ENCODE data around the gene HOXA4.

Gene HOXA4

DNA sequence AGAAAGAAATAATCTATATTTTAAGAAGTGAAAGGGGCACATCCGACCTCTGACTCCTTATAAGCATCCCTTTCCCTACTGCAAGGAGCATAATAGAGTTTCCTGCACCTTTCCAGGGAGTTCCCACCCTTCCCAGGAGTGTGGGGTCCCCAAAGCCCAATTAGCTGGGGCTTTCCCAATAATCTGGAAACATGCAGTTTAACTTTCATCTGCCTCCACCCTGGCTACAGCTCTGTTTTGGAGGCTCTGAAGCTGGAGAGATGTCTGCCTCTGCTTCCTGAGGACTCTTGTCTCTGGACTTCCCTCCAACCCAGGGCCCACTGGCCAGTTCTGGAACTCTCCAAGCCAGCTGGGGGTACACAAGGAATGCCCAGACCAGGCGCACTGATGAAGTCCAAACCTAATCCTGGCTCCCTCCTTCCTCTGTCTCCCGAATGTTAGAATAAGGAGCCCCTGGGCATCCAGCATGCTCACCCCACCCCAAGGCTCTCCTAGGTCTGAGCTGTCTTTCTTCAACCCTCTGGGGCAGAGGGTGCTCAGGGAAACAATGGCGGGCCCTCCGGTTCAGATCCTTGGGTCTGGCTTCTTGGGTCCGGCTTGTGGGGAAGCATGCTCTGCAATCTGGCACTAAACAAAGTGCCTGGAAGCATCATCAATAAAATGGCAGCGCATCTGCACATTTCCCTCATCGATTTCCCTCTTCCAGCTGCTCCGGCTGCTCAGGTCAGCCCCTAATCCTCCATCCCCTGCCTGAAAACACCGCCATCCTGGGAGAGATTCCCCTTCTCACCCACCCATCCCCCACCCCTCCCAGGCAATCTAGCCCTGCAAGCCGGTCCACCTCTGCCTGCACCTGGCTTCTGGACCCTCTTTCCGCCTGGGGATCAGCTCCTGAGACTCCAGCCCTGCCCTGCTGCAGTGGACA lies 13.3 kb downstream of the HOXA4 start:
- no peak for DNase-seq (ENCODE audit: low read depth, low spot score)

DNA sequence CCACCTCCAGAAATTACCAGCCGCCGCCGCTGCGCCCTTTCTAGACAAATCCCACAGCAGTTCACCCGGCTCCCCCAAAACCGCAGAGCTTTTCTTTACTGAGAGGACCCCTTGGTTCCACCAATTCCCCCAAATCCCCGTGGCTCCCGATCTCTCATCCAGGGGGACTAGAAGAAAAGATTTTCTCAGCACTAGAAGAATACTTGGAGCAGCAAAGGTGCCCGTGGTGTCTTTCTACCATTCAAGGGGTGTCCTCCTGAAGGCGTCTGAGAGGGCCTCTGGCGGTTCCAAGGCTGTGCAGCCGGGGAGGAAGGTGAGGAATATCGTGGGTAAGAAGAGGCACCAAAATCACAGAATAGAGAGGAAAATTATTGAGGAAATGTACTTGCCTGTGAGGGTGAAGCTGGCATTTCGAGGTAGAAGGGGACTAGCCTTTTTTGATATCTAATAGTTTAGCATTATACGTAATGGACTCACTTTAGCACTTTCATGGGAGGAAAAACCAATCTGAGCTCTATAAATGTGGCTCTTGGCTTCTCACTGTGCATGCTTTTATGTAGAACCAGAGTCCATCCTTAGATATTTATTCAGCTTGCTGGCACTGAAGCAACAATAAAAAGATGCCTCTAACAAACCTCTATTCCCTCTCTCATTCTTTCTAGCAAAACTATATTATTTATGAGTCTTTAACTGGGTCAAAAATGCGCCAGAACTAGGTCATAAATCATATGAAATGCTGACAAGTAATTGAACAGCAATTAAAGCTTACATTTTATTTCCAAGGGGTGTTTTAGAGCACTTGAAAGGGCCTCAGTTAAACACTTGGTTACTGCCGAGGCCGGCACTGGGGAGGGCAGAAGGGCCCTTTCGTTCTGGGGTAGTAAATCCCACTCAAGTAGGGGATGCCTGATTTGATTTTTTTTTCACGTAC lies 14.3 kb downstream of the HOXA4 start:
- DNase-seq (ENCODE audit: low read depth, low spot score), result no peak

DNA sequence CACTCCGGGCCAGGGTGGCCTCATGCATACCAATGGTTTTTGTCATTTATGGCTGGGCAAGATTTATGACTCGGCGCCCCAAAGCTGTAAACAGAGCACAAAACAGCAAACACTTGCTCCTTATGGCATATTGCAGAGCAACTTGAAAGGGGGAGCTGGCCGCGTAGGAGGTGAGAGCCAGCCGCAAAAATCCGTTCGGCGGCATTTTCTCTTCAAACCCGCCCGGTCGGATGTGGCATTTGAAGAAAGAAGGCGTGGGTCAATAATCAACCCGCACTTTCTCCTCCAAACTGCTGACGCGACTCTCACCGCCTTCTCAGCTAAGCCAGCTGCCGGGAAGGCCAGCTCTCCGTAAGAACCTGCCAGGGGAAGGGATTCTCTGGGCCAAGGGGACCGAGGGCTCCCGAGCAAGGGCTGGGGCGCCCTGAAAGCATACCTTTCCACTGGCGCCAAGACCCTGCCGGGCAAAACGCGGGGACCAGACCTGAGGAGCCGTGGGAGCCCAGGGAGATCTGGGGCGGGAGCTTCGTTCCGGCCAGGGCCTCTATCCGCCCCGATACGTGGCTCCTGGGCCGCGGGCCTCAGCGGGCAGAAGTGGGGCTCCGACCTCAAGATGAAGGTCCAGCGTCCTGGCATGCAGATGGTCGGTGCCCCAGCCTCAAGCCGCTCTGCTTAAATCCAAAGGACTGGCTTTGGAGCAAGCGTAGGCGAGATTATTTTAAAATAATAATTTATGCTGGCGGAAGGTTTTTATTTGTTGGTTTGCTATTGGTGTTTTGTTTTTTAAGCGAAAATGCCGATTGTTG lies 15.1 kb downstream of the HOXA4 start:
- DNase-seq (ENCODE audit: low read depth, low spot score), result no peak

DNA sequence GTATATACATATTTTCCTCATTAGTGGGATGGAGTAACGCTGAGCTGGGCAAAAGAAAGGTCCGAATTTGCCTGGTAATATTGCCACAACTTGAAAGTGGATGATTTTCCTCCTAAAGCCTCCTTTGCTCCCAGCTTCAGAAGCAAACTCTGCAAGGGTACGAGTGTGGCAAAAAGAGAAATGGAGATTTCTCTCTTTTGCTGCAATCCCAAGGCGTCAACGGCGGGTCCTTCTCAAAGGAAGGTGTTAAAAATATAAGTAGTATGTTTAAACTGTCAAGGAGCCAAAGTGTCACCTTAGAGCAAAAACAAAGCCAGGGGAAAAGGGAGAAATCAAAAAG lies 15.7 kb downstream of the HOXA4 start:
- DNase-seq (ENCODE audit: low read depth, low spot score), result no peak

DNA sequence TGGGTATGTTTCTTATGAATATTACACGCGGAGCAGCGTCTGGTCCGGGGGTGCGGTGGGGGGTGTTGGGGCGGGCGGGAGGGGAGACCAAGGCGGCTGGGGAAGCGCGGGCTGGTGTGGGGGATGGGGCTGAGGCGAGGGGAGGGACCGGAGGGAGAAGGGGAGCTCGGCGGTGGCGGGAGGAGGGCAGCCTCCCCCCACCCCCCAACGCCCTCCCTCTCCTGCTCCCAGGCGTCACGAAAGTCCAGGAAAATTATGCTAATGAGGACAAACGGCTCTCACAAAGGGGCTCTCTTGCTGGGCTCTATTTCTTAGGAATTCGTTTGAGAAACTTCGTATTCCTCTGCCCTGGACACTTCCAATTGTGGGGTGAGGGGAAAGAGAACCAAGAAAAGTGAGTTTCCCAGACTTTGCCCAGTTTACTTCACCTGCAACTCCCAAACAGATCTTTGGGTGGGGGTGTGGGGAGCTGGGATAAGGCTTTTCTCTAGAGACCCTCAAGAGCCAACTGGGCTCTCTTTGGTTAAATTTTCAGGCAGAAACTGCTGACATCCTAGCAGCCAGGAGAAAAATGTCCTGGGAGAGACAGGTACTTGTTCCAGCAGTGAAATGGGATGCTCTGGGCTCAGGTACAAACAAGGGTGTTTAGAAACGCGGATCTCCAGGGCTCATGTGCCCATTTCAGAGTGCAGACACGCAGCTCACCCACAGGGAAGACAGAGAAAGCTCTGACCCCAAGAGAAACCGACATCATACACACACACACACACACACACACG lies 16.4 kb downstream of the HOXA4 start:
- no peak for DNase-seq (ENCODE audit: low read depth, low spot score)

DNA sequence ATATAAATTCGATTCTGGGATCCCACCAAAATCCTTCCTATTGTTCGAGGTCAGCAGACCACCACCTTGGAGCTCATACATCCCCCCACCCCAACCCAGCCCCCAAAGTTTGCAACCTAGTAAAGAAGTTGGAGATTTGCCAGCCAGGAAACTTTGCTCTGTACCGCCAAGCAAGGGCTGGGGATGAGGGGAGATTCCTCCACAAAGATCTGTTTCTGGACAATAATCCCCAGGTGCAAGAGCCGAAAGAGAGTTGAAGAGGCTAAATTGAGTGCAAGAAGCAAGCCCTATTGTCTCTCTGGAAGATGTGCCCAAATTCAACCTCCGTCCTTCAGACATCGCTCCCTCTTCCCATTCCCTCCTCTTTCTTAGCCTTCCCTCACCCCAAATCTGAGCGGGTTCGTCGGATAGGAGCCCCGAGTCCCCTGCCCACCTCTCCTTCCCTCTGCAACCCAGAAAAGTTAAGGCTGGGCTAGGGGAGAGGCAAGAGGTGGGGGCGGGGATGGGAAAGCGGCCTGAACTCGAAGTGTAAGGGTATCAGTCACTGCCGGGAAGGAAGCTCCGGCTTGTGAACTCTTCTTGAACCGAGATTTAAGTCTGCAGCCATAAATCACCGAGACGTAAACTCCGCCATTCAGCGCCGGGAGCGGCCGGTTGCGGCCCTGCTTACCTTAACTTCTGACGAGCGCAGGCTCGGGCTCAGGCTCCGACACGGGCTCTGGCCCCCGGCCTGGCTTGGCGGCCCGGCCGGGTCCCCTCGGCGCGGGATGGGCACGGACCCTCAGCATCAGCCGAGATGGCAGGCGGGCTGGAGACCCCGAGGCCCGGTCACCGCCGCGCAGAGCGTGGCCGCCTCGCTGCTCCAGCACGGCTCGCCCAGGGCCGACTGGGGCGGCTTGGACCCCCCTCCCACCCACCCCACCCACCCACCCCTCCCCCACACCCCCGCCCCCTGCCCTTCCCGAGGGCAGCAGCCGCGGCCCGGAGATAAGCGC lies 17.3 kb downstream of the HOXA4 start:
- DNase-seq (ENCODE audit: low read depth, low spot score), result no peak

DNA sequence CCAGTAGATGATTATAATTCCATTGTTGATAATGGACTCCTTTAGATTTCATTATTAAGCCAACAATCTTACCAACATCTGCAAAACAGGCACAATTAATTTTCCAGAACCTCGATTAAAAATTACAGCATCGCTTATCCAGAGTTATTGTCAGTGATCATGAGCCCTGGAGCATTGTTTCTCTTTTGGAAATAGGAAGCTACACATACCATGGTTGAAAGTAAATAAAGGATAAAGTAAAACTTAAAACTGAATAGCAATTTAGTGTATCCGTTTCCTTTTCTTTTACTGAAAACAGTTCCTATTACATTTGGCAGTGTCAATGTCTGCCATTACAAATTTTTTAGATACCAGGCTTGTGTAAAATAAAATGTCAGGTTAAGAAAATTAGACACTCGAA lies 18.2 kb downstream of the HOXA4 start:
- no peak for DNase-seq (ENCODE audit: low read depth, low spot score)

DNA sequence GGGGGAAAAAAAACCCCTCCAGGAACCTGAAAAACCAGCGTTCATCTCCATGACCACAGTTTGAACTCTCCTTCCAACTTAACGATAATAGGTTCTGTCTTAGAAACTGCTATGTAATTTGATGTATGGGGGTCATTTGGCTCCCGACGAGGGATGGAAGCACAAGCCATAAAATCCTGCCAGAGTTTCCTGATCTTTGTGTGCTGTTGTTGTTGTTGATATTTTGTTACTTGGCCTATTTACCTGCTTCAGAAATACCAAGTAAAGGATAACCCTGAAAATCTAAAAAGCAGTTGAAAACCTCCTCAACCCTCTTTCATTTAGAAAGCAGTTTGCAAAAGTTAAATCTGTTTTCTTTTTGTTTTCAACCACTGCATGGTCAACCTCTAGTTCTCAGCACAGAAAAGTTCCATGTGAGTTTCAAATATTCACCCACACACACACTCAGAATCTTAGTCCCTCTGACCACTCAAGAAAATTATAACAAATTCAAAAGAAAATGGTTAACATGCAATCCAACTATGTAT lies 18.7 kb downstream of the HOXA4 start:
- DNase-seq (ENCODE audit: low read depth, low spot score), result no peak

DNA sequence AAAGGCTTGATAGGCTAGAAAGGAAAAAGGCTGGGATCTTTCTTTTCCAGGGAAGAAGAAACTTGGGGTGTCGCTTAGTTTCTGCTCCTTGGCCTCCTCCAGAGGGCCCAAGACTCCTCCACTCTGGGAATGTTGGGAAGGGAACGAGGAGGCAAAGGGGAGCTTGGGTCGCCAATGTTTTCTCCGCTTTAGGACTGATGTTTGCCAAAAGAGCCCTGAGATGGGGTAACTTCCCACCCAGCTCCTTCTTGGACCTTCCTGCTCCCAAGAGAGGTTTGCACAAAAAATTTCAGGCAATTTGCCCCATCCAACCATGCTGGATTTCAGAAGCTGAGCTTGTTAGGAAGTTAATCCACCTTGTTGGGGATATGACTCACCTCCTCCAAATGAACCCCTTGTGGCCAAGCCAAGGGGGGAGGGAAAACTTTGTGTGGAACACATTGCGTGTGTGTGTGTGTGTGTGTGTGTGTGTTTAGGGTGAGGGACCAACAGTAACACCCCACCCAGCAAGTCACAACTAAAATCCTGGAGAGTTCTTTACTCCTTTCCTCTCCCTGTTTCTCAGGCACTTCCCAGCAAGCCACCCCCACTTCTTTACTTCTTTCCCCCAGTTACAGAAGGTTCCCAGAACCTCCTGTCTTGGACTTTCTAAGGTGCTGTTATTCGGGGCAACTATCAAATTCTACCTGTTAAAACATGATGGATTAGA lies 19.4 kb downstream of the HOXA4 start:
- no peak for DNase-seq (ENCODE audit: low read depth, low spot score)

DNA sequence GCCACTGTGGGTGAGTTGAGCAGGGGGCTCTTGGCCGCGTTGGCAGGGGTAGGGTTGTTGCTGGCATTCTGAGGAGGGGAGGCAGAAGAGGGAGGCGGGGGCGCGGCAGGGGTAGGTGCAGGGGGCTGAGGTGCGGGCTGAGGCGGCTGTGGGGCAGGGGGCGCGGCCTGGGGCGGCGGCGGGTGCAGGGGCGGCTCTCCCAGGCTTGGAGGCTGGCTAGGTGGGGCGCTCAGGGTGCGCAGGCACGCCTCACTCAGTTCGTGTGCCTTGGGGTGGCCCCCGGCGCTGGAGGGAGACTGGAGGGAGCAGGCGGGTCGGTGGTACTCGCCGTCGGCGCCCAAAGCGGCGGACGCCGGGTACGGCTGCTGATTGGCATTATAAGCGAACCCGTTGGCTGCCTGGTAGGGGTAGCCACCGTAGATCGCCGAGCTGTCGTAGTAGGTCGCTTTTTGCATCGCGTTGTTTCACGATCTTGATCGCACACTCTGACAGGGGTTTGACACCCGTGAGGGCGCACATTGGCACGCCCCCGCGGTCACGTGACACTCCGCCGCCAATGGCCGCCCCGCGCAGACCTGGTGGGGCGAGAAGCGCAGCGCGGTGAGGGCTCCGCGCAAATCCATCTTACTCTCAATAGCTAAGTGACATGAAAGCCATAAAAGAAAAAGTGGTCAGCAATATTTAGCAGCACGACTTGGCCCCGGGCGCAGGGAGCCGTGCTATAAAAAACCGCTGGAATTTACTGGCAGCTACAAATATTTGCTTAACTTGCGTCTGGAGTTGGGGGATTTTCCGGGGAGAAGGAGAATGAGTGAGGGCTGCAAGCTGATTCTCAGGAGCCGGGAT lies 20.1 kb downstream of the HOXA4 start:
- DNase-seq (ENCODE audit: low read depth, low spot score), result no peak

DNA sequence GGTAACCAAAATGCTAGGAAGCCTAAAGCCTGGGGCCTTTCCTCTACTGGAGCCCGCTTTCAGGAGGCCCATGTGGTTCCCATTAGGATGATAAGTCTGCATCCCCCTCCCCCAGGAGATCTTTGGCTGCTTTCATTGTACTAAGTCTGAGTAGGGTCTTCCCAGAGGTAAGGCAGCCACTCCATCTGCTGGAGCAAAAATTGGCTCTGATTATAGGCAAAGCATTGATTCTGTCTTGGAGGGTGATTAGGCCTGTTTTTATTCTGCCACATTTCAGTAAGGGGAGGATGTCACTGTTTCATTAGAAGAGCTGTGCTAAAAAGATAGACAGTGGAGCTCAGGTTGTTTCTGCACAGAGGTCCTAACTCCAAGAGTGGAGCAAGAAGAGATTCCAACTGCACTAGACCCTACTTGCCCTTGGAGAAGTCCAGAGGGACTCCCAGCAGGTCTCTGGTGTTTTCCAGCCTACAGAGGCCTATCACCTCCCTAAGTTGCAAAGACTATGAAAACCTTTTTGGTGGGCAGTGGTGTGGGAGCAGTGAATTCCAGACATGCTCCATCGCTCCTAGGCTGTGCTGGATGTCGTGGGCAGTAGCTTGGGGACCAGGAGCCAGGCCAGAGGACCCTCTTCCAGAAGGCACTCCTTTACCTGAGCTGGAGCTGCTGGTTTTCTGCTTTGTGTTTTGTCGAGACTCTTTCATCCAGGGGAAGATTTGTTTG lies 20.9 kb downstream of the HOXA4 start:
- DNase-seq (ENCODE audit: low read depth, low spot score), result no peak

DNA sequence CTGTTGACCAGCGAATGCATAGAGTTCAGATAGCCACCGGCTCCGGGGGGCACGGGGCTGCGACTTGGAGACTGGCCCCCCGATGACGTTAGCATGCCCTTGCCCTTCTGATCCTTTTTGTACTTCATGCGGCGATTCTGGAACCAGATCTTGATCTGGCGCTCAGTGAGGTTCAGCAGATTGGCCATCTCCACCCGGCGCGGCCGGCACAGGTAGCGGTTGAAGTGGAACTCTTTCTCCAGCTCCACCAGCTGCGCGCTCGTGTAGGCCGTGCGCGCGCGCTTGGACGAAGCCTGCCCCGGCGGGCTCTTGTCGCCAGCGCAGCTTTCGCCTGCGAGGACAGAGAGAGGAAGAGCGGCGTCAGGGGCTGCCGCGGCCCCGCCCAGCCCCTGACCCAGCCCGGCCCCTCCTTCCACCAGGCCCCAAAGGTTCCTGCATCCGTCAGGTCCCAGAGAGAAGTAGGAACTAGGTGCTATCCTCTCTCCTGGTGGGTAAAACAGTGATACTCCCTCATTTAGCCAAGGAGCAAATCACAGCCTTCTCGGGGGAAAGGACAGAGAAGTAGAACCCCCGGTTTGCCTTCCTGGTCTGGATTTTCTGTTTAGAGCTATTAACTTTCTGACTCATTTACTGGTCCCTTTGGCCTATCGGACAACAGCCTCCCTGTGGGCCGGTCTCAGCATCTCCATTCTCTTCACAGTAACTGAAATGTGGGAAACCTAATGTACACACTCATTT lies 22.0 kb downstream of the HOXA4 start:
- DNase-seq (ENCODE audit: low read depth, low spot score), result no peak

DNA sequence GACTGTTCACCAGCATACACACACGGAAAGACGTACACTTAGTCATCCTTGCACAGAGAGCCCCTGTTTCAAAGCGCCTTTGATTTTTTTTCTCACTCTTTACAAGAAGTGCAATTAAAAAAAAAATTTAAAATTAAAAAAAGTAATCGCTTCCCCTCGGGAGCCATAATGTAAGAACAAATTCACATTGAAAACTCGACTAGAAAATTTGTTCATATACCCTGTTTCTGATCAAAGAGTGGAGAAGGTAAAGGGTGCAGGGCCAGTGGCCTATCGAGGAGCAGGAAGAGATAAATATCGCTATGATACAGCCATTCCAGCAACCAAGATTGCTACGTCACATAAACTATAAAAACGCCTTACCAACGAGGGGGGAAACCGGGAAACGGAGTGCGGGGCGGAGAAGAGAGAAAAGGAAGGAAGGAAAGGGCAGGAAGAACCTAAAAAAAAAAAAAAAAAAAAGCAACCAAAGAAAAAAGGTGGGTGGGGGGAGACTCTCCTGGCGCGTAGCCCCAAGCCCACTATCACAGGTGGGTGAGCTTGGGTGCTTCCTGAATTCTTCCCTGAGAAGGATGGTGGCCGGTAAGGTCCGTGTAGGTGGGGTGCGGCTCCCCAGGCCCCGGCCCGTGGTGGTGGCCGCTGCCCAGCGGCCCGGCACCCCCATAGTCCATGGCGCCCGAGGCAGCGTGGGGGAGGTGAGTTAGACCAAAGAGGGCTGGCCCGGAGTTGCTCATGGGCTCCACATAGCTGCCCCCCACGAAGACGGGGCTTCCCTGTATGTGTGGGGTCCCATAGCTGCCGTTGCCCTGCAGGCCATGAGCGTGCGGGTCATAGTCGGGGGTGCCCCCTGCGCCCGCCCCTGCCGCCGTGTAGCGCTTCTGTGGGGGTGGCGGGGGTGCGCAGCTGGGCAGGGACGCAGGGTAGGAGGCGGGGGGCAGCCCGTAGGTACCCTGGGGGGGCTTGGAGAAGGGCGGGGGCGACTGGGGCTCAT lies 22.9 kb downstream of the HOXA4 start:
- no peak for DNase-seq (ENCODE audit: low read depth, low spot score)

DNA sequence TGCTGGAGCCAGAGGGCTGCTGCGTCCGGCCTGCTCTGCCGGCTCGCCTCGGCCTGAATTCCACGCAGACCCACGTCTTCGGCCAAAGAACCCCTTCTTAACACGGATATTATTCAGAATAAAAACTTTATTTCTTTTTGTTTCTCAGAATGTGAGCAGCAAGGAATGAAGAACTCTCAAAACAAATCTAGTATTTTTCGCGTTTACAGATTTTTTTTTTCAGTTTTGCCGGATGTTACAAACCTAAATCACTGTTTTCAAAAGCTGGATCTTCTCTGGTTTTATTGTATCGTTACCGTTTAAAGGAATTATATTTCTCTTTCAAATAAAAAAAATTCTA lies 23.7 kb downstream of the HOXA4 start:
- DNase-seq (ENCODE audit: low read depth, low spot score), result no peak

DNA sequence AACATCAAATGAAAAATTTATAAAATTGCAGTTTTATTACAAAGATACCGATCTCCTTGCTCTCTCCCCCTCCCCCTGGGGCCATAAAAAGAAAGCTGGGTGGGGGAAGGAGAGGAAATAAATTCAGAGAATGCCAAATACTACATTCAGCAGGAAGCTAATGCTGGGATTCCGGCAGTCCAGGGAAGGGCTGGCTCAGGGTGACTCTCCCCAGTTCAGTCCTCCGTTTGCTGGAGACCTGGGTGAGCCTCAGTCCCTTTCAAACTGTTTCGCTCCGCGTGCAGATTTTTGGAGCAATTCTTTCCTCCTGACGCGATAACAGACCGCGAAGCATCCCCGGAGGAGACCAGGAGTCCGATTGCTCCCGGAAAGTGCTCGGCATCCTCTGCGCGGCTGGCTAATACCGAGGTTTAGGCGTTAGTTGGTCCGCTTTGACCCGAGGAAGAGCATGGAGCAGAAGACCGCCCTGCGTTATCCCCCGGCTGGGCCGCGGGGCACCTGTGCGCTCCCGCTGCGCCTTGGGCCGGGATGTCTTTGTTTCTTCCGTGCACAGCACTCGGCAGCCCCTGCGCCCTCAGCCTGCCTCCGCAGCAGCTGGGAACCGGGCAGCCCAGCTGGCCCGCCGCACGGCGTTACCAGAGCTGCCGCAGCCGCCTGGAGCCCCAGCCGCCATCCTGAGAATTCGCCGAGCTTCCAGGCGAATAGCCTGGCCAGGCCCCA lies 24.2 kb downstream of the HOXA4 start:
- DNase-seq (ENCODE audit: low read depth, low spot score), result no peak

Measured in brain pericyte (primary cell).